HG03378 (cell line): ENCODE measurements around the gene CPOX.

Experiments used
- ATAC-seq: cut with Tn5 transposase; IDR thresholded peaks from one replicate; pipeline ENCODE4 v1.9.1; 2021; ENCODE audit warnings: mild to moderate bottlenecking, moderate library complexity; ENCODE audit not compliant: unreplicated experiment

CPOX gene

DNA sequence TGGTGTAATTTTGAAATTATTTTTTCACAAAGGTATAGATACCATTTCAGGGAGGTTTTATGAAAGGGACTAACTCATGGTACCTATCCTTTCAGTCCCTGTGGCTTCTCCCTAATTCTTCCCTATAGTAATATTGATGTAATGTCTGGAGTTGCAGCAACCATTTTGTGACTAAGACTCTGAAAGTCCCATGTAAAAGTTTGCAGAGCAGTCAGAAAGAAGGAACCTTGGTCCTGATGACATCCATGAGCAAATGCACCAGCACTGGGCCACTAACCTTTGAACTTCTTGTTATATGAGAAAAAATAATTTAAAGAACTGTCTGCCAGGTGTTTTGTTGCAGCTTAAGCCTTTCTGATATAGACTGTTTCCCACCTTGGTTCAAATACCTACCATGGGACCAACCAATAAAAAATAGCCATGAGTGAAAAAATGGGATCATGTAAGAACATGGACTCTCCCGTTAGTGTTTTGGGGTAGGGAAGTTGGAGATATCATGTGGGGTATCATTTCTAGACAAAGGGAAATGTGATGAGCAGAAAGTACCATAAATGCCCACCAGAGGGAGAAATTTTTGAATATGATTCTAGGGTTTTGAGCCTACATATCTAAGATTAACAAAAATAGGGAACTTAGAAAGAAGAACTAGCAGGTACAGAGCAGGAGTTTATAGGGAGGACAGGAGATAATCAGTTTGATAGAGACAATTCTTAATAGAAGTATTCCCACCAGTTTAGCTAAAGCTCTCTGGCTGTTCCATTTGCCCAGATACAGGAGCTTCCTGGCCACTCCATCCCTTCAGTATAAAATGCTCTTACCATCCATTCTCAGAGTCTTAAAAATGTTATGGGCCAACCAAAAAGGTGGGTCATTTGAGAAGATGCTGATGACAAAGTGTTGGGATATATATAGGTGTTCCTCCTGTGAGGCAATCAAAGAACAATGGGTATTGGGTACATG, 3.4 kb upstream of the CPOX start:
- ATAC-seq = no peak

DNA sequence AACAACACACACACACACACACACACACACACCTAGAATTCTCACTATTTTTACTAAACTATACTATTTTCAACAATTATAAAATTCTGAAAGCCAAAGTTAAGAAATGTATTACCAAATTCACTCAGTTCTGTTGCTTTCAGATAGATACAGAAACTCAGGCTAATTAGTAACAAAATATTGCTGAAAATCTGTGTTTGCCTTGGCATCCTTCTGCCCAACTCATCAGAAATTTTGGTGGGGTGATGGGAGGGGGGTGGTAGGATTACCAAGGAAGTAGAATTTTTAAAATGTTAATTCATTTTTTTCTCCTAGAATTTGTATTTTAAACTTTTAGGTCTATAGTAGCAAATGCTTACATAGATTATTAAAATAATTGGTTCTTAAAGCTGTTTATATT, 2.7 kb upstream of the CPOX start:
- ATAC-seq = no peak

DNA sequence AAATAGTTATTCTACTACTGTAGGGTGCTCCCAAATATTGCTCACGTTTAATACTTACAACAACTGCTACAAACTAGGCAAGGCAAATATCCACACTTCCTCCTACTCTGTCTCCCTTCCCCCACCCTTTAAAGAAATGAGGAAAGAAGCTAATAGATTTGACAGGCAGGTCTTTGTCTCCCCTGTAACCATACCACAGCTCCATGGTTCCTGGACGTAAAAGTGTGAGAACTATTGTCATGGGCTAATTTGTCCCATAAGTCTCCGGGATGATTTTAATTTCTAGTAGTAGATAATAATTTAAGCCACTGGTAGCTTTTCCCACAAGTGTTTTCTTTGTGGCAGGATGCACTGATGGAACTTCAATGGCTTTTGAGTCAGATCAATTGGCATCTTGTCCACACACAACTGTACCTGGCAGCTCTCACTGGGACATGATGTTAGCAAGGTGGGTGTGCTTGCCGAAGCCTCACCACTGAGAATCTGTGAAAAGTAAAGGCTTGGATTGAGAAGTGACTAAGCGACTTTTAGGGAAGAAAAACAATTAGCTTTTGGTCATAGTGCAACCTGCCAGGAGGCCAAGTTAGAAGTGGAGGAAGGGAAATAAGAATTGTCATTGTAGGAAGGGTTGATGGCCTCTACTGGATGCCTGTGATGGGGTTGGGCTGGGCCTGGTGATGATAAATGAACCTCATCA, 1.4 kb upstream of the CPOX start:
- no peak for ATAC-seq

DNA sequence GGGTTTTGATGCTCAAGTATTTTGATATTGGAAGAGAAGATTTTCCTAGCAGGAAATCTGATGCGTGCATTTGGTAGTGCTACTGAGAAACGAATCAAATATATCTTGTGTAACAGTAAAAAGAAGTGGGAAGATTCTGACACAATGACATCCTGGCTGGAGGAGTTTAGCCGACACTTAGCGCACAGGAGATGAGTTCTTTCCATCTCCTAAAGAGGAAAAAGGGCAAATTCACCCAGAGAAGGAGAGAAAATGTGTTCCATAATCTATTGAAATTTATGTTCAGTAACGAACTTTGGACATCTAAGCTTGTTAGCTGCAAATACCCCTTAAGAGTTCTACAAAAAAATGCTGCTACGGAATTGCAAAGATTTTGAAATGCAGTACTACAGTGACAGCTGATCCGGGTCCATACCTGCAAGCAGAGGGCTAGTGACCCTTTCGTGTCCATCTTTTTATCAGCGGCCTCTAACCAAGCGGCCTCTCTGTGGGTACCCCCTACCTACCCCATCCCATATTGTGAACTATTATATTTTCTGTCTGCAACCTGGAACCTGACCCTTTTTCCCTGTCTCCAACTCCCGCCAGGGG, 971 bp downstream of the CPOX start:
- no peak for ATAC-seq

DNA sequence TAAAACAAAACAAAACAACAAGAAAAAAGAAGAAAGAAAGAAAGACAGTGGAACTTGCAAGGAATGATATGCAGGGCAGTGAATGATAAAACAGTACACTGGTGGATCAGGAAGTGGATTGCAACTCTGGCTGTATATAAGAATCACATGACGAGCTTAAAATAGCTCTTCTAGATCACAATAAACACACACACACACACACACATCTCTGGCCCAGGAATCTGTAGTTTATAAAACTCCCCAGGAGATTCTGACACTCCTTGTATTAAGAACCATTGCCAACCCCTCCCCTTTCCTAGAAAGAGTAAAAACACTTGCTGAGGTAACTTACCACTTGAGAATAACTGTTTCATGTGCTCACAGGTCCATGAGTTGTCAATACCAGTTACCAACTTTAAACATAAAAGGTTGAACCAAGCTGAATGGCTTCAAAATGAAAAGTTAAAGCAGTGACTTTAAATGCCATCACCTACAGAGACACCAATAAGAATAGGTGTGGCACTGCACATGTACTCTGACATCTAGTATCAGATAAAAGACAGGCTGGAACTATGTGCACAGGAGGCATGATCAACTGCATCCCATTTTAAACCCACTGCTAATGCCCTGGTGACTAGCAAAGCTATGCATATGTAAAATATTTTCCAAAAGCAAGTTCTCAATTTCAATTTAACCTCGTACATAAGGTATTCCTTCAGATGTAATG, 3.9 kb downstream of the CPOX start:
- no peak for ATAC-seq

DNA sequence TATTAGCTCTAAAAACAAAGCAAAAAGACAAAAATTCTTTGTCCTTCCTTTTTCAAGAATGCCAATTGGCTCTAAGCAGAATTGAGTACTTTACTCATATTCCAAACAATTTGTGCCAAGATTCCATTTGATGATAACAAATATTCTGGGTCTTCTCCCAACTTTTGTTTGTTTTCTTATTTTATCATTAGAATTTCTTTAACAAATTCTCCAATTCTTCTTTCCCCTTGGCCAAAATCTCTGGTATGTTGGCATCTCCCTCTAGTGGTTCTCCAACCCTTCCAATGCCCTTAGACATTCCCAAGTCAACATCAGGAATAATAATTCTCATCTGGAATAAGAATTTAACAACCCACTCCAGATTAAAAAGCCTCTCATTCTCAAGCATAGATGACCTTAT, 5.3 kb downstream of the CPOX start:
- no peak for ATAC-seq

DNA sequence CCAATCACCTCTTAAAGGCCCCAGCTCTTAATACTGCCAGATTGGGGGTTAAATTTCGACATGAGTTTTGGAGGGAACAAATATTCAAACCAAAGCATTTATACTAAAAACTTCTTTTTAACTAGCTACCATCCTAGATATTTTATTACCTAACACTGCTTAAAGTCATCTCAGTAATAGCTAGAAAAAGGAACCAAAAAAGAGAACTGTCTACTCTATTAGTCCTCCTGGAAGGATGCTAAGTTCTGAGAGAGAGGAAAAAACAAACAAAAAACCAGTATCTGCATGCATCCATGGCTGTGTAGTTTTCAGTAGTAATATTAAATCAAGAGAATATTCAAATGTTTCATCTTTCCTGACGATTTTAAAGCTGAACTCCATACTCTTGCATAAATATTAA, 5.8 kb downstream of the CPOX start:
- no peak for ATAC-seq

DNA sequence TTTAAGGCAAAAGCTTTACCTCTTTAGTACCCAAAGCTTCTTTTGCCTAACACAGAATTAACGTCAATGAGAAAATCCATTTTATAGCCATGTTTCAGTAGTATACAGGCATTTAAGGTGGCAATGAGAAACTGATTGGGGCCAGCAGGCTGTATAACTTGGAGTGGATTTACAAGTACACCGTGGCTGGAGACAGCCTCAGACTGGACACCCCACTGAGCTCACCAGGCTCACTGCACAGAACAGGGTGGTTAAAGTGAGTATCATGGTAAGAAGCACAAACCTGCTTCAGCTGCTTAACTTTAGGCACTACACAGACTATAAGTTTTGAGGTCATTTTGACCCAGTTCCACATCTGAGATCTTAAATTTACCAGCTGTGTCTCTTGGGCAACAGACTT, 8.9 kb downstream of the CPOX start:
- no peak for ATAC-seq

DNA sequence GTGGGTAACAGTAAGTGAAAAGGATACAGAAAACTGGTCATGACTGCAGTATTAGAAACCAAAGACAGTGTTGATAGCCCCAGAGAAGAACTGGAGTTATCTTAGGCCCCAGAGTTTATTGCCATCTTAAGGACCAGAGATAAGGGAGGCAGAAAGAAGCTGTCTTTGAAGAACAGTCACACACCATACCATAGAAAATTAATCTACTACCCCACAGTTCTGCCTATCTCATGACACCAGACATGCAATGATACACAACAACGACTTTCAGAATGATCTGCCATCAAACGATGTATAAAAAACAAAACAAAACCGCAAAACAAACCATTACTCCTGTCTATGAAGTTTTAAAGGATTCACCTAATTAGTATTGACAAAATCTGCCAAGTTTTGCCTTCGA, 9.6 kb downstream of the CPOX start:
- ATAC-seq = no peak

DNA sequence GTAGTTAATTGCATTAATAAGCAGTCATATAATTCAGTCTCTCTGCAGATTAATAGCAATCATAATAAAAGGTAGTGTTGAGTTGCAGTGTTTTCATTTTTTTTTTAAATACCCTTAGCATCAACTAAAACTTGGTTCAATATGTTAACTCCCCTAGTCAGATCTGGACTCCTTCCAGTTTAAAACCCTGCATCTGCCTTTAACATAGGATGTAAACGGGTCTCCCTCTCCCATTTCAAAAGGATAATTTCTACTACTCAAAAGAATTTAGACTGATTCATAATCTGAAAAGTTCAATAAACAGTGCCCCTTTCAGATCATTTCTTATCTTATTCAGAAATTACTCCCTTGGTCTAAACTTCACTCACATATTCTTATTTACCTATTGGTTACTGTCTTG, 11.4 kb downstream of the CPOX start:
- ATAC-seq = no peak

DNA sequence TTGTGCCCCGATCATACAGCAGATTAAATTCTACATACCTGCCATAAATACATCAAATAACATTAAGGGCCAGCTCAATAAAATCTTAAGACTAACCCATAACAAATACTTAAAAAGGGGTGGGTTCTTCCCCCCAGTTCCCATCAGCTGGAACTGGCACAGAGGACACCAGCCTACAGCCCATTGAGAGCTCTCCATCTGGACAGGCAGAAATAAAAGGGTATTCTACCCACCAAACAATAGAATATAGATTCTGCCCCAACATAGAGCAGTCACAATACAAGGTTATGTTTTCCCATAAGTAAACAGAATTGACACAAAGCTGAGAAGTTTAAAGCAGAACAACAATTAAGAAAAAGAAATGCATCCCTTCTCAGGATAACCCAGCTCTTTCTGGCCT, 11.9 kb downstream of the CPOX start:
- no peak for ATAC-seq

DNA sequence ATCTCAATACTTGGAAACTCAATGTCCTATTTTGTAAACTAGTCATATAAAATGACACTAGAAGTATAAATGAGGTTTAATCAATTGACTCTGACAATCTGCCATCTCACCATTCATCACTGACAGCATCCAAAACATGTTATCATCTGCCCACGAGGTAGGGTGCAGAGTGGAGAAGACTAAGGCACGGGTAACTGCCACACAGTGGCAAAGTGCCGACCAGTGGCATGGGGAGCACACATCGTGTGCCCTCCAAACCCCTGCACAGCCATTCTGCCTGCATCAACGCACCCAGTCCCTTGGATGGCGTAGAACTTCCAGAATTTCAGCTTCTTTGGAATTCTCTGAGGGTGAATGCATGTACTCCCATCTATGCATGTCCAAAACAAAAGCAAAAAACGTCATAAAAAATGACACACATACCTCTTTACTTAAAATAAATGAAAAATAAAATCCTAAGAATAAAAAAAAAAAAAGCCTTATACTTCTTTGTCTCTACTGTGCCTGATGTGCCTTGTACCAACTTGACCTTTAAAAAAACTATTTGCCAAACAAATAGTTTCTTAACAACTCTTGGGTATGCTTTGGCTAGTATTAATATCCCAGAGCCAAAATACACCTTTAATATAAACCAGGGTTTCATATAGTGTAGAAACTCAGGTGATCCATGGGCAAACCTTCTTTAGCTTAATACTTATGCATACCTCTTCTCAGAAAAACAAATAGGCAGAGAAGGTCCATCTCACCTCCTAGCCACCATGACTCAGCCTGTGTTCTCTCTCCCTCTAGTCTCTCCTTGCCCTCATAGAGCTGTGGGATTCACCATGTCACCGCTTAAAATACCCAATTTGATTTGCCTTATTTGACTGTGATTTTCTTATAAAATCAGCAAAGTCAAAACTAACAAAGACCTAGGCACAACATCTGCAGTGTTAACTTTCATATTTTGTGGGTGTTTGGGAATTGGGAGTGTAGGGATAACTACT, 12.7 kb downstream of the CPOX start:
- no peak for ATAC-seq

DNA sequence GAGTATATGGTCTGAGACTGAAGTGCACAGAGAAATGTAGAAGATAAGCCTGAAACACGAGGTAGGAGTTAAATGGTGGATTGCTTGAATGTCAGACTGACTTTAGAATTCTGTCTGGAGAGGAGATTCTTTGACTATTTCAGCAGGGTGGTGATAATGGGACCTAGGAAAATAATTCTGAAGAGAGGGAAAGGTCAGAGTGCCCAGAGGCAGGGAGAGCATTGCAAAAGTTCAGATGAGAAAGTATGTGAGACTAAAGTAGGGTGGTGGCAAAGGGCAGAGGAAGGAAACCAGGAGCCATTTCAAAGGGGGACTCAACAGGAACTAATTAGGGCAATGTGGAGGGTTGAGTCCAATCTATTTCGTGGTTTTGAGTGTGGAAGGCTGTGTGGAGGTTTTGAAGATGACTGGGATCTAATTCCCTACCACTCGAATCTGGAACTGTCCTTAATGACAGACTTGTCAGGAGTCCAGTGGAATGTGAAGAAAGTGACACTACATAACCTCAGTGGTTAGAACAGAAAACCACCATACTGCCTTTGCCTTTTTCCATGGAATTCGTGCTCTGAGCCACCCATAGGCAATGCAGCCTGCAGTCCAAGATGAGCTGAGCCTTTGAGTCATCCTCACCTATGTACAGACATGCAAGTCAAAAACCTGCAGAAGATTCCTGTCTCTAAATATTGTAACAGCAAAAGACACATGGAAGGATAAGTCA, 16.1 kb downstream of the CPOX start:
- no peak for ATAC-seq

DNA sequence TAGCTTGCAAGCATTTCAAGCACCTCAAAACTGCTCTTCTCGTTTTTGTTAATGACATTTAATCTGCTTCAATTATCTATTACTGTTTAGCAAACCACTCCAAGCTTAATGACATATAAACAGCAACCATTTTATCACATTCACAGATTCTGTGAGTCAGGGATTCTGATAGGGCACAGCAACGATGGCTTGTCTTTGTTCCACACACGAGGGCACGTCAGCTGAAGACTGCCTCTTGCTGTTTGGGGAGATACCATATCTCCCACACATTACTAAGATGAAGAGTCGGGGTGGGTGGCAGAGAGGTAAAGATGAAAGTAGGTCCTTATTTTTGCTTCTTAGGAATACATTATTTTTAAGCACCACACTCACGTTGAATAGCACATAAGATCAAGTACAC, 19.3 kb downstream of the CPOX start:
- ATAC-seq = no peak

DNA sequence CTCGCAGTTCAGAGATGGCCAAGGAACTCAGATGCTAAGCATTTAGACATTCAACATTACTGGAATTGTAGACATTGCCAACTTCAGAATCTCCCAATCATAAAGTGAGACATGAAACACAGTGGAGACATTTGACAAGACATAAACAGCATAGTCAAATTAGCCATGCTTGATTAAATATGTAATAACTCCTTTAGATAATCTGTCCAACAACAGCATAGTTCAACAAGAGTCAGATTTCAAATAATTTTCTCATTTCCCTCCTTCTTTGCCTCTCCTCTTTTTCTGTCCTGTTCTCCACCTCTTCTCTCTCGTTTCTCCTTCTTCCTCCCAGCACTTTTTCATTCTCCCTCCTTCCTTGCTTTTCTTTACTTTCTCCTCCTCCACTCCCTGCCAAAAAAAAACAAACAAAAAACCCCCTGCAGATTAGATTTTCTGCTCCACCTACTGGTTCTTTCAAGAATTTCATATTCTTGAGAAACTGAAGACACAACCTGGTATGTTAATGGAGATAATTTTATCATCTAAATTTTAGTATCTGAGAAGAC, 20.2 kb downstream of the CPOX start:
- ATAC-seq = peak; percentile 64

DNA sequence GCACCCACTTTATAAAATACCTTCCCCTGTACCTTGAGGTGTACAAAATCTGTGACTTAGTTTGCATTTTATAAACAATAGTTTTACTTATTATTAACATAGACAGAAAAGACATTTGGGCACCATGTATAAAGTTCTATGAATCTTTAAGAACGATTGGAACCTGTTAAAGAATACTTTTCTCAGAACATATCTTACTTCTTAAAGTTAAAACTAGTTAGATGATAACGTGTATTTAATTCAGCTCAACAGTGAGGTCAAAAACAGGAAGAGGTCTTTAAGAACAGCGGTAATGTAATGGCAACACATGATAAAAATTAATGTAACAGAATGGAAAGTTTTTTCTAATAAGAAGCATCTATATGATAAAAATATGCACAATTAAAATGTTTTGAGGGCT, 25.0 kb downstream of the CPOX start:
- no peak for ATAC-seq

DNA sequence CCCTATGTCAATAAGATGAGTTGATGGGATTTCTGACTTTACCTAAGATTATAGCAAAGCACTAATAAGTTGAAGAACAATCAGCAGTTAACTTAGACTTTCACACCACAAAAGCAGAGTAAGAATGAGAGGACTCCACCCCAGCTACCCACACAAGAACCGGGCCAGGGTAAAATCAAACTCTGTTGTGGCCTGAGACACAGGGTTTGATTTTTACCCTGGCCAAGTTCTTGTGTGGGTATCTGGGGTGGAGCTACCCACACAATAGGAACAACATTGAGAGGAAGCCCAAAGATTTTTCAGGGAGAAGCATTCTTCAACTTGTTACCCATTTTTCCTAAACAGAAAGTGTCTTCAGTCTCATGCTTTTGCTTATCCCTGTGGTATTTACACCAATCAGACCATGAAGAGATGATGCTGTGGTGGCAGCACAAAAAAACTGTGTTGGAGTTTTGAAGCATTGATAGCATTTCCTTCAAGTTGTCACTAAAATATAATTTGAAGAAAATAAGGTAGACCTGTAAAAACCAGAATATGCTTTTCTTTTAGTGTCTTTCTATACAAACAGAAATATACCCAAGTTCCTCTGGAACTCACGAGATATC, 25.6 kb downstream of the CPOX start:
- ATAC-seq = peak; percentile 22

DNA sequence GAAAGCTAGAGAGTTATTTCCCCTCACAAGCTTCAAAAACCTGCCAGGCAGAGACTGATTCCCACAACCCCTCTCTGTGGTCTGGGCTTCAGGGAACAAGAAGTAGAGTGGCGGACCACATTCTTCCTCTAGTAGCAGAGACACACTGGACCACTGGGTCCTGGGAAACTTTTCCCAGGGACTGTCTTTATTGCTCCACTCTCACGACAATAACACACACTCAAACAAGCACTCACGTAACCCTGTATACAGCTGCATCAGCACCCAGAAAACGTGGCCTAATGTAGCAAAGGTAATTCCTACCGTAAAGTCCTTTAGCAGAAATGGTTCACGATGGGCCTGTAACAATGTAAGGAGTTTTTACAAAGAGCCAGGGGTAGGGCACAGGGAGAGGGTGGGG, 27.6 kb downstream of the CPOX start:
- ATAC-seq = no peak

DNA sequence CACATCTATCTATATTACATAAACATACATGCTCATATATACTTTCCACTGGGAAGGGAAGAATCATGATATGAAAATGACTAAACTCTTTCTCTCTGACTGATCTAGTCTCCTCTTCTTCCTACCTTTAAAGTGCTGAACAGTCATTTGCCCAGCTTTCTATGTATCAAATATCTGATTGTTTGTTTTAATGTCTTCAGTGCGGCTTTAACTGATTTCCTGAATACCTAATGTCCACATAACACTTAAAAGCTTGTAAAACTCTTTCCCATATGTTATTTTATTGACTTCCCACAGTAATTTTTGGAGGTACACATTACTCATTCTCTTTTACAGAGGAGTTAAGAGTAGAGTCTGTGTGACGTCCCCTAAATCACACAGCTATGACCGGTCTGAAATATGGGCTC, 28.2 kb downstream of the CPOX start:
- ATAC-seq = no peak
